ENCODE measurements around the gene PLD6. TPM values are rescaled to one million over a fixed set of nuclear protein-coding genes. Genes with fewer than 3 reads are reported as not detected.

PLD6 gene
- total RNA-seq, 1 experiment from 2014 or later = 1.2 TPM

- TF ChIP-seq E2F5 (CRISPR knock-in tag; IDR thresholded peaks at IDR 0.05) (no peak), NR1H2 (CRISPR knock-in tag; IDR thresholded peaks at IDR 0.05) (no peak), MLX (CRISPR knock-in tag; IDR thresholded peaks at IDR 0.05) (no peak), MAX (CRISPR knock-in tag; IDR thresholded peaks at IDR 0.05) (no peak), FOXK1 (CRISPR knock-in tag; IDR thresholded peaks at IDR 0.05) (no peak), TEAD4 (CRISPR knock-in tag; IDR thresholded peaks at IDR 0.05) (no peak)
These were observed 38.1 kb downstream of the PLD6 start (continued) for GRCh38 chr17:17167986-17168385.

GRCh38 chr17:17167356-17167755, 38.8 kb downstream of the PLD6 start:
- ChIA-PET CTCF (interaction anchor here (0.5 to 1.9 kb wide), 2 partner anchors 26 to 85 kb away, joined by 6 to 10 read pairs; no protein-coding TSS in a partner anchor), POLR2A (no interaction called here)
- H3K9me3 Mint-ChIP-seq = no peaks in the 10 kb centered on the region
- no peaks in the 10 kb centered on the region for H3K27me3 Mint-ChIP-seq (ENCODE audit: low read depth)
- H3K36me3 Mint-ChIP-seq = peaks cover 30% of the 10 kb centered on the region
- DNase-seq (ENCODE audit: low spot score) (no peak), ATAC-seq (no peak)
- H3K4me1 Mint-ChIP-seq = peaks cover 8% of the 10 kb centered on the region; the same call in 1 of the 2 replicates
- peak overlapping the region; percentile 37; the same call in 1 of the 2 replicates for H3K27ac Mint-ChIP-seq
- TF ChIP-seq E2F5 (CRISPR knock-in tag; IDR thresholded peaks at IDR 0.05) (no peak), ESRRA (CRISPR knock-in tag; IDR thresholded peaks at IDR 0.05; ENCODE audit: borderline replicate concordance) (no peak), OVOL2 (CRISPR knock-in tag; IDR thresholded peaks at IDR 0.05; ENCODE audit: borderline replicate concordance) (no peak), TCF7 (CRISPR knock-in tag; IDR thresholded peaks at IDR 0.05; ENCODE audit: low read depth) (no peak), ZNF219 (CRISPR knock-in tag; IDR thresholded peaks at IDR 0.05; ENCODE audit: borderline replicate concordance) (no peak), MLX (CRISPR knock-in tag; IDR thresholded peaks at IDR 0.05) (no peak), MXD4 (CRISPR knock-in tag; IDR thresholded peaks at IDR 0.05; ENCODE audit: borderline replicate concordance) (no peak), RELA (CRISPR knock-in tag; IDR thresholded peaks at IDR 0.05; ENCODE audit: borderline replicate concordance) (no peak), ZSCAN18 (CRISPR knock-in tag; IDR thresholded peaks at IDR 0.05) (no peak), HMGXB4 (CRISPR knock-in tag; IDR thresholded peaks at IDR 0.05) (no peak), ELF4 (CRISPR knock-in tag; IDR thresholded peaks at IDR 0.05; ENCODE audit: low read depth) (no peak), FOXJ3 (CRISPR knock-in tag; IDR thresholded peaks at IDR 0.05; ENCODE audit: borderline replicate concordance) (no peak)
- no peak overlapping the region for H3K4me3 Mint-ChIP-seq

GRCh38 chr17:17166446-17166845, 39.7 kb downstream of the PLD6 start:
- Mint-ChIP-seq H3K4me3 (no peak overlapping the region), H3K9me3 (no peaks in the 10 kb centered on the region), H3K36me3 (peaks cover 29% of the 10 kb centered on the region), H3K27ac (no peak overlapping the region), H3K27me3 (ENCODE audit: low read depth) (no peaks in the 10 kb centered on the region), H3K4me1 (peaks cover 3% of the 10 kb centered on the region; the same call in 1 of the 2 replicates)
- DNase-seq (ENCODE audit: low spot score) (no peak), ATAC-seq (no peak)
- POLR2A ChIA-PET = no interaction called here
- CTCF ChIA-PET = interaction anchor here (1.9 kb wide), 1 partner anchor 25 kb away, joined by 10 read pairs; no protein-coding TSS in a partner anchor
- no peak for TF ChIP-seq TP53 (CRISPR knock-in tag; IDR thresholded peaks at IDR 0.05)
- TF ChIP-seq HMGA2 (CRISPR knock-in tag; IDR thresholded peaks at IDR 0.05) = no peak
- no peak for TF ChIP-seq ATF6 (CRISPR knock-in tag; IDR thresholded peaks at IDR 0.05)
- TF ChIP-seq ZNF416 (CRISPR knock-in tag; IDR thresholded peaks at IDR 0.05) = no peak
- TF ChIP-seq MAX (CRISPR knock-in tag; IDR thresholded peaks at IDR 0.05) = no peak
- TF ChIP-seq ZNF232 (CRISPR knock-in tag; IDR thresholded peaks at IDR 0.05) = no peak
- no peak for TF ChIP-seq USF1 (CRISPR knock-in tag; IDR thresholded peaks at IDR 0.05)

All from WTC11 (cell line).